ENCODE data around the gene CEACAM3. TPM values are rescaled to one million over a fixed set of nuclear protein-coding genes. Genes with fewer than 3 reads are reported as not detected.

The CEACAM3 gene
- total RNA-seq, 1 donor: not detected

- peak overlapping the region; percentile 36 for H3K4me2 ChIP-seq (ENCODE audit: insufficient read depth, low read length)
Measured at GRCh38 chr19:41792513-41793413, 3.6 kb upstream of the CEACAM3 start.

GRCh38 chr19:41793414-41793727, 3.0 kb upstream of the CEACAM3 start:
- no peak overlapping the region for H3K4me3 ChIP-seq (ENCODE audit: insufficient read depth, low read length)
- DNase-seq (ENCODE audit: insufficient read length, low spot score, missing footprints): no peak
- H3K27me3 ChIP-seq (ENCODE audit: insufficient read depth, low read length): no peaks in the 10 kb centered on the region
- no peak overlapping the region for H3K27ac ChIP-seq (ENCODE audit: low read depth, low read length)
- no peak overlapping the region for H2AFZ ChIP-seq (ENCODE audit: low read length)
- H3K4me1 ChIP-seq (ENCODE audit: insufficient read depth, low read length): peaks cover 10% of the 10 kb centered on the region
- no peaks in the 10 kb centered on the region for H3K36me3 ChIP-seq (ENCODE audit: insufficient read depth, low read length)
- H3K4me2 ChIP-seq (ENCODE audit: insufficient read depth, low read length): no peak overlapping the region
- no peaks in the 10 kb centered on the region for H3K9me3 ChIP-seq (ENCODE audit: low read depth, low read length)
- TF ChIP-seq, protein P1, sequence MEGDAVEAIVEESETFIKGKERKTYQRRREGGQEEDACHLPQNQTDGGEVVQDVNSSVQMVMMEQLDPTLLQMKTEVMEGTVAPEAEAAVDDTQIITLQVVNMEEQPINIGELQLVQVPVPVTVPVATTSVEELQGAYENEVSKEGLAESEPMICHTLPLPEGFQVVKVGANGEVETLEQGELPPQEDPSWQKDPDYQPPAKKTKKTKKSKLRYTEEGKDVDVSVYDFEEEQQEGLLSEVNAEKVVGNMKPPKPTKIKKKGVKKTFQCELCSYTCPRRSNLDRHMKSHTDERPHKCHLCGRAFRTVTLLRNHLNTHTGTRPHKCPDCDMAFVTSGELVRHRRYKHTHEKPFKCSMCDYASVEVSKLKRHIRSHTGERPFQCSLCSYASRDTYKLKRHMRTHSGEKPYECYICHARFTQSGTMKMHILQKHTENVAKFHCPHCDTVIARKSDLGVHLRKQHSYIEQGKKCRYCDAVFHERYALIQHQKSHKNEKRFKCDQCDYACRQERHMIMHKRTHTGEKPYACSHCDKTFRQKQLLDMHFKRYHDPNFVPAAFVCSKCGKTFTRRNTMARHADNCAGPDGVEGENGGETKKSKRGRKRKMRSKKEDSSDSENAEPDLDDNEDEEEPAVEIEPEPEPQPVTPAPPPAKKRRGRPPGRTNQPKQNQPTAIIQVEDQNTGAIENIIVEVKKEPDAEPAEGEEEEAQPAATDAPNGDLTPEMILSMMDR (IDR thresholded peaks at IDR 0.05; ENCODE audit: extremely low read depth, low read depth, low read length): no peak
- no peaks in the 10 kb centered on the region for H3K79me2 ChIP-seq (ENCODE audit: insufficient read depth, low read length)
- peaks cover 4% of the 10 kb centered on the region for H4K20me1 ChIP-seq (ENCODE audit: insufficient read depth, low read length)

More at GRCh38 chr19:41792513-41793413, 3.6 kb upstream of the CEACAM3 start:
- H3K9me3 ChIP-seq (ENCODE audit: low read depth, low read length): no peaks in the 10 kb centered on the region
- H3K4me1 ChIP-seq (ENCODE audit: insufficient read depth, low read length): peaks cover 10% of the 10 kb centered on the region
- no peaks in the 10 kb centered on the region for H3K36me3 ChIP-seq (ENCODE audit: insufficient read depth, low read length)
- no peak overlapping the region for H3K27ac ChIP-seq (ENCODE audit: low read depth, low read length)
- H3K27me3 ChIP-seq (ENCODE audit: insufficient read depth, low read length): no peaks in the 10 kb centered on the region
- H3K79me2 ChIP-seq (ENCODE audit: insufficient read depth, low read length): no peaks in the 10 kb centered on the region
- H3K4me3 ChIP-seq (ENCODE audit: insufficient read depth, low read length): no peak overlapping the region
- H4K20me1 ChIP-seq (ENCODE audit: insufficient read depth, low read length): peaks cover 4% of the 10 kb centered on the region
- H2AFZ ChIP-seq (ENCODE audit: low read length): no peak overlapping the region
- DNase-seq (ENCODE audit: insufficient read length, low spot score, missing footprints): no peak
- TF ChIP-seq, protein P1 (IDR thresholded peaks at IDR 0.05; ENCODE audit: extremely low read depth, low read depth, low read length): peak; percentile 77

- peaks cover 4% of the 10 kb centered on the region for H4K20me1 ChIP-seq (ENCODE audit: insufficient read depth, low read length)
- H2AFZ ChIP-seq (ENCODE audit: low read length): no peak overlapping the region
- peaks cover 10% of the 10 kb centered on the region for H3K4me1 ChIP-seq (ENCODE audit: insufficient read depth, low read length)
- no peaks in the 10 kb centered on the region for H3K79me2 ChIP-seq (ENCODE audit: insufficient read depth, low read length)
- H3K4me3 ChIP-seq (ENCODE audit: insufficient read depth, low read length): no peak overlapping the region
- H3K27ac ChIP-seq (ENCODE audit: low read depth, low read length): no peak overlapping the region
- no peak overlapping the region for H3K4me2 ChIP-seq (ENCODE audit: insufficient read depth, low read length)
- no peaks in the 10 kb centered on the region for H3K36me3 ChIP-seq (ENCODE audit: insufficient read depth, low read length)
- no peak for DNase-seq (ENCODE audit: insufficient read length, low spot score, missing footprints)
- TF ChIP-seq, protein P1 (IDR thresholded peaks at IDR 0.05; ENCODE audit: extremely low read depth, low read depth, low read length): peak; percentile 85
- H3K9me3 ChIP-seq (ENCODE audit: low read depth, low read length): no peaks in the 10 kb centered on the region
- no peaks in the 10 kb centered on the region for H3K27me3 ChIP-seq (ENCODE audit: insufficient read depth, low read length)
Measured at GRCh38 chr19:41795031-41795461, 1.3 kb upstream of the CEACAM3 start.

DNA sequence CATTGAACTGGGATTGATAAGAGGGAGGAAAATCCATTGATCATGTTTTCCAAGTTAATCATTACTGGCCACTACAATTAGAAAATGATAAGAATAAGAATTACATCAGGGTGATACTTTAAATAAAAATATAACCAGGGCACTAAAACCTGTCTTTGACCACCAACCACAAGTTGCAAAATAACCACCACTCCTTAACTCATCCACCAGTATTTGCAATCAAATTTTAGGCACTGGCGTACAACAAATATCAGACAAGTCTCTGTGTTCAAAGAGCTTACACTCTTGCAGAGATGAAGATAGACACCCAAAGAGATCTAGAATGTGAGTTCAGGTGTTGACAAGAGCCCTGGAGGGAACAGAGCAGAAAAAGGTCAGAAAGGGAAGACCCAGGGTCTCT, 514 bp downstream of the CEACAM3 start:
- Histone ChIP-seq H3K36me3 (ENCODE audit: insufficient read depth, low read length) (no peaks in the 10 kb centered on the region), H3K4me3 (ENCODE audit: insufficient read depth, low read length) (no peak overlapping the region), H3K4me2 (ENCODE audit: insufficient read depth, low read length) (no peak overlapping the region), H3K27me3 (ENCODE audit: insufficient read depth, low read length) (no peaks in the 10 kb centered on the region), H4K20me1 (ENCODE audit: insufficient read depth, low read length) (peaks cover 4% of the 10 kb centered on the region), H3K79me2 (ENCODE audit: insufficient read depth, low read length) (no peaks in the 10 kb centered on the region), H3K27ac (ENCODE audit: low read depth, low read length) (no peak overlapping the region), H3K9me3 (ENCODE audit: low read depth, low read length) (no peaks in the 10 kb centered on the region), H2AFZ (ENCODE audit: low read length) (no peak overlapping the region), H3K4me1 (ENCODE audit: insufficient read depth, low read length) (peaks cover 10% of the 10 kb centered on the region)
- DNase-seq (ENCODE audit: insufficient read length, low spot score, missing footprints): no peak
- TF ChIP-seq, protein P1 (IDR thresholded peaks at IDR 0.05; ENCODE audit: extremely low read depth, low read depth, low read length): no peak

Measured in osteoblast (primary cell).